ENCODE data around the gene SIGLEC14. TPM values are rescaled to one million over a fixed set of nuclear protein-coding genes. Genes with fewer than 3 reads are reported as not detected.
"Not testable (repeated sequence)": the region's sequence is repeated elsewhere in the genome, so short reads cannot be mapped to it uniquely, and the experiment has no call there.

SIGLEC14 gene
- polyA plus RNA-seq, 3 donors from 2014 or later = 0.12 to 1.9 (median 0.99) TPM

DNA sequence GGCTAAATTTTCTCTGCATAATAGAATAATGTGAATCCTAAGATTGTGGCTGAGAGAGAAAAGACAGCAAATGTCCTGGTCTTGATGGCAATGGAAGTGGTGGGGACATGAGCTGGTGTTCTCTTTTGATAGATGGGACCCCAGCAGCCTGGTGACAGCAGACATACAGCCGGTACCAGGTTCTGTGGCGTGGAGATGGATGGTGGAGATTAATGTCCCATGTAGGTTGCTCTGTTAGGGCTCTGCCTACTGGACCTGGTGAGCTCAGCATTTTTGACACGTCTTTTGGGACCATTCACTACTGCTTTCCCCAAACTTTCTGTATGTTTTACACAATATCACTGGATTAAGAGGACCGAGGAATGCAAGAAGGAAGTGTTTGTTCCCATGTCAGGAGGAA, 8.2 kb upstream of the SIGLEC14 start:
- DNase-seq = no peak
- H3K27ac Mint-ChIP-seq = no peak overlapping the region
- H3K4me1 Mint-ChIP-seq = peaks cover 5 to 6% of the 10 kb centered on the region in 2 donors
- H3K36me3 Mint-ChIP-seq = peaks cover 0 to 6% (median 0%) of the 10 kb centered on the region in 3 donors
- peaks cover 0 to 4% (median 2%) of the 10 kb centered on the region in 3 donors for H3K27me3 Mint-ChIP-seq (ENCODE audit: low read depth in 3 of 3)
- H3K9me3 Mint-ChIP-seq = no peaks in the 10 kb centered on the region
- no peak overlapping the region for H3K4me3 Mint-ChIP-seq

DNA sequence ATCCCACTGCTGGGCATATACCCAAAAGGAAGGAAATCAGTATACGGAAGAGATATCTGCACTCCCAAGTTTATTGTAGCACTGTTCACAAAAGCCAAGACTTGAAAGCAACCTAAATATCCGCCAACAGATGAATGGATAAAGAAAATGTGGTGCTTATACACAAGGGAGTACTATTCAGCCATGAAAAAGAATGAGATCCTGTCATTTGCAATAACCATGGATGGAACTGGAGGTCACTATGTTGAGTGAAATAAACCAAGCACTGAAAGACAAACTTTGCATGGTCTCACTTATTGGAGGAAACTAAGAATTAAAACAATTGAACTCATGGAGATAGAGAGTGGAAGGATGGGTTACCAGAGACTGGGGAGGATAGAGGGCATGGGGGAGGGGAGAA, 6.5 kb upstream of the SIGLEC14 start:
- peaks cover 0 to 6% (median 0%) of the 10 kb centered on the region in 3 donors for H3K36me3 Mint-ChIP-seq
- H3K4me1 Mint-ChIP-seq = peaks cover 5 to 6% of the 10 kb centered on the region in 2 donors
- peaks cover 0 to 7% (median 4%) of the 10 kb centered on the region in 3 donors for H3K27me3 Mint-ChIP-seq (ENCODE audit: low read depth in 3 of 3)

DNA sequence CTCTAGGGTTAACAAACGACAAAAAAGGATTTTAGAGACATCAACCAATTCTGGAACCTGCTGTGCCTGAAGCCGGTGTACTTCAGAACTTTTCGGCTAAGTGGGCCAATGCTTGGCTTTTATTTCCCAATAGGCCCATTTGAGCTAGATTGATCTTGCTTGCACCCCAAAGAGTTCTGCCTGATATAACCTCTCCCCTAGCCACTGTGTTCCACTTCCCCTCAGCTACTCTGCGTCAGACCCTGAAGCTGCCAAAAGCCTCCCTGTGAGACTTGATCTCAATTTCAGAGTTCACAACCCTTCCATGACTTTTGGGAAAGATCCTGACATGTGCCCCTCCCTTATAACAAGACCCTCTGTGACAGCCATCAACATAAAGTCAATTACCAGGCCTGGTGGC, 5.6 kb upstream of the SIGLEC14 start:
- no peaks in the 10 kb centered on the region for H3K9me3 Mint-ChIP-seq
- peaks cover 5 to 6% of the 10 kb centered on the region in 2 donors for H3K4me1 Mint-ChIP-seq
- H3K4me3 Mint-ChIP-seq = no peak overlapping the region
- no peak overlapping the region for H3K27ac Mint-ChIP-seq
- peaks cover 0 to 6% (median 0%) of the 10 kb centered on the region in 3 donors for H3K36me3 Mint-ChIP-seq
- peaks cover 0 to 7% (median 4%) of the 10 kb centered on the region in 3 donors for H3K27me3 Mint-ChIP-seq (ENCODE audit: low read depth in 3 of 3)
- DNase-seq = no peak

More for the DNA sequence above, 6.5 kb upstream of the SIGLEC14 start:
- H3K9me3 Mint-ChIP-seq = no peaks in the 10 kb centered on the region
- H3K4me3 Mint-ChIP-seq = no peak overlapping the region
- H3K27ac Mint-ChIP-seq = no peak overlapping the region
- no peak for DNase-seq

DNA sequence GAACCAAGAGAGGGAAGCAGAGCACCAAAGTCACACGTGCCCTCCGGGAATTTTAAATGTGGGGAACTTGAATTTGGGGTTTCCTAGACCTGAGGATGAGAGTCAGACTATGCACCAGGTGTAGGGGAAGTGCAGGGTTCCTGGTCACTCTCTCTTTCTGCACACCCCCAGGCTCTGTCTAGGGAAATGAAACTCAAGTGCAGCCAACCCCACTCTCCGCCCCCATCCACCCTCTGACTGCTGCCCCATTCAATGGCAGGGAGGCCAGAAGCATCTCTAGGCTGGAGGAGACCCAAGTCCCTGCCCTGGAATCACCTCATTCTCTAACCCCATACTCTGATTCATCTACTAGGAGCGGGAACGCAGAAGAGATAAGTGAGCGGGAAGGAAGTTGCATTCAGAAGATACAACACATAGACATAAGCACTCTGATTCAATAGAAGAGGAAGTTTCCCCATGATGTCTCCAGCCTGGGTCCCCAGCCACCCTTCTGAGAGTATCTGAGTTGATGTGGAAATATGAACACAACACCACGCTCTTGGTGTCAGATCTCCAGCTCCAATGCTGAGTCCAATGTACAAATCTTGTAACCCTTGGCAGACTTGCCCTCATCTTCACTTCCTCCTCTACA, 4.7 kb upstream of the SIGLEC14 start:
- H3K4me1 Mint-ChIP-seq = no peaks in the 10 kb centered on the region
- H3K9me3 Mint-ChIP-seq = no peaks in the 10 kb centered on the region
- no peak for DNase-seq
- no peak overlapping the region for H3K27ac Mint-ChIP-seq
- peaks cover 0 to 6% (median 4%) of the 10 kb centered on the region in 3 donors for H3K27me3 Mint-ChIP-seq (ENCODE audit: low read depth in 3 of 3)
- peaks cover 0 to 6% (median 0%) of the 10 kb centered on the region in 3 donors for H3K36me3 Mint-ChIP-seq
- H3K4me3 Mint-ChIP-seq = no peak overlapping the region

DNA sequence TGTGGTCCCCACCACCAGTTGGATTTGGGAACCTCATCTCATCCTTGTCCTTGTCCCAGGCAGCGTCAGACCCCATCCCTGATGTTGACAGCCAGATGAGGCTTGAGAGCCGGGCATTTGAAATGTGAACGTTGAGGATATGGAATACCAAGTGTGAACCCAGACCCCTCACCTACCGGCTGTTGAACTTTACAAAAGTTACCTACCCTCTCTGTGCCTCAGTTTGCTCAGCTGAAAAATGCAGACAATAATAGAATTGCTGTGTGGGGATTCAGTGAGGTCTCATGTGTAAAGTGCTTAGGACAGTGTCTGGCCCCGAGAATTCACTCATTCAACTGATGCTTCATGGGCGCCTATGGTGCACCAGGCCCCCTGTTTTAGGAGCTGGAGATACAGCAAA, 693 bp upstream of the SIGLEC14 start:
- Mint-ChIP-seq H3K36me3 (no peaks in the 10 kb centered on the region), H3K4me1 (no peaks in the 10 kb centered on the region), H3K27ac (no peak overlapping the region), H3K27me3 (ENCODE audit: low read depth in 3 of 3) (peaks cover 1 to 10% (median 8%) of the 10 kb centered on the region in 3 donors), H3K9me3 (no peaks in the 10 kb centered on the region), H3K4me3 (no peak overlapping the region)
- no peak for DNase-seq

DNA sequence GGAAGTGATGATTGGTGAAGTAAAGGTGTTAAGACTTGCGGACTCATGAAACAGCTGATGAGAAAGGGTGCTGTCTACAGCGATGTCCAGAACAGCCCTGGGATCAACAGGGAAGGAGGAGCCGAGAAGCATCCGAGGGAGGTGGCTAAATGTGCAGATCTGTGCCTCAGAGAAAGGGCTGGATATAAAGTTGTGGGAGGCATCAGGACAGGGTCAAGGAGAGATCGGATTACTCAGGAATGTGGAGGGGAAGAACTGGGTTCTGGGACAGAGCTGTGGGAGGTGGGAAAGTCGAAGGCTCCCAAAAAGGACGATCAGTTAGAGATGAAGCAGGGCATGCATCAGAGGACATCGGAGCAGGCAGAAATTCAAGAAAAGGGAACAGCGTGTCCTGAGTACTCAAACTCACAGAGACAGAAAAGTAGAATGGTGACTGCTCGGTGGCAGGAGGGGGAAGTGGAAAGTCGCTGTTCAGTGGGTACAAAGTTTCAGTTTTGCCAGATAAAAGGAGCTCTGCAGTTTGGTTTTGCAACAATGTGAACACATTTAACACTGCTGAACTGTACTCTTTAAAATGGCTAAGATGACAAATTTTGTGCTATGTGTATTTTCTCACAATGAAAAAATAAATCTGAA, 1.9 kb downstream of the SIGLEC14 start:
- peaks cover 1 to 12% (median 9%) of the 10 kb centered on the region in 3 donors for H3K27me3 Mint-ChIP-seq (ENCODE audit: low read depth in 3 of 3)
- no peak for DNase-seq
- no peaks in the 10 kb centered on the region for H3K36me3 Mint-ChIP-seq
- H3K4me3 Mint-ChIP-seq = peak overlapping the region in 1 of 5 donors; percentile 15
- no peaks in the 10 kb centered on the region for H3K9me3 Mint-ChIP-seq
- no peaks in the 10 kb centered on the region for H3K4me1 Mint-ChIP-seq
- no peak overlapping the region for H3K27ac Mint-ChIP-seq

DNA sequence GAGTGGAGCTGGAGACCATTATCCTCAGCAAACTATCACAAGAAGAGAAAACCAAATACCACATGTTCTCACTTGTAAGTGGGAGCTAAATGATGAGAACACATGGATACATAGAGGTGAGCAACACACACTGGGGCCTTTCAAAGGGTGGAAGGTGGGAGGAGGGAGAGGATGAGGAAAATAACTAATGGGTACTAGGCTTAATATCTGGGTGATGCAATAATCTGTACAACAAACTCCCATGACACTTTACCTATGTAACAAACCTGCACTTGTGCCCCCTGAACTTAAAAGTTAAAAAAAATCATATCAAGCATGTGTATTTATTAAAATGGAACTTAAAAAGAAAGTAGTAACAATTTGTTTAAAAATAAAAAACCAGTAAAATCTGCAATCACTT, 5.0 kb downstream of the SIGLEC14 start:
- H3K4me1 Mint-ChIP-seq = peaks cover 0 to under 1% of the 10 kb centered on the region in 2 donors
- H3K9me3 Mint-ChIP-seq = peaks cover 0 to 9% (median 0%) of the 10 kb centered on the region in 6 donors
- H3K27me3 Mint-ChIP-seq (ENCODE audit: low read depth in 3 of 3) = peaks cover 1 to 21% (median 7%) of the 10 kb centered on the region in 3 donors
- no peaks in the 10 kb centered on the region for H3K36me3 Mint-ChIP-seq
- no peak overlapping the region for H3K4me3 Mint-ChIP-seq
- DNase-seq = no peak
- no peak overlapping the region for H3K27ac Mint-ChIP-seq

DNA sequence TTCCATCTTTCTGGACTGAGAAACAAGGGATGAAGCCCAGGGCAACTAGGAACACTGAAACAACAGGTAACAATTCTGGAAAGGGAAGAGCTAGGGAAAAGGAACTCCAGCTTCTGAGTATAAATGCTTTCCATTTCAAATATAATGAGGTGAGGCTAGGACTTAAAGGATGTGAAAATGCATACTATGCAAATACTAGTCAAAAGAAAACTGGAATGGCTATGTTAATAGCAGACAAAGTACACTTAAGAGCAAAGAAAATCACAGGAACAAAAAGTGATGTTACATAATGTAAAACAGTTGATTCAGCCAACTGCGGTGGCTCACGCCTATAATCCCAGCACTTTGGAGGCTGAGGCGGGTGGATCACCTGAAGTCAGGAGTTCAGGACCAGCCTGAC, 6.2 kb downstream of the SIGLEC14 start:
- Mint-ChIP-seq H3K36me3 (no peaks in the 10 kb centered on the region), H3K4me3 (no peak overlapping the region), H3K9me3 (peaks cover 0 to 9% (median 0%) of the 10 kb centered on the region in 6 donors), H3K27ac (no peak overlapping the region), H3K4me1 (peaks cover 0 to 2% of the 10 kb centered on the region in 2 donors), H3K27me3 (ENCODE audit: low read depth in 3 of 3) (peaks cover 1 to 21% (median 7%) of the 10 kb centered on the region in 3 donors)
- no peak for DNase-seq

DNA sequence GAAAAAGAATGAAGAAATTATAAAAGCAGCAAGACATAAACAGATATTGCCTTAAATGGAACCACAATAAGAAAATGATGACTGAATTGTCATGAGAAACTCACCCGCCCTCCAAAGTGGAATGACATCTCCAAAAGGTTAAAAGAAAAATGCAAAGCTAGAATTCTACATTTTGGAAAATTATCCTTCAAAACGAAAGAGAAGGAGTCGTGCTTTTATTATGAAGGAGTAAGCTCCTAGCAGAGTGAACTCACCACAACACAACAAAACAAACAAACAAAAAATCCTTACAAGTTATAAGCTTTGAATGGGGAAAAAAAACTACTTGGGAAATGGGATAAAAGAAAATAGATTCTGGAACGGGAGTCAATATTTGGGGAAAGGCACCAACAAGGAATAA, 6.7 kb downstream of the SIGLEC14 start:
- peaks cover 0 to 9% (median 0%) of the 10 kb centered on the region in 6 donors for H3K9me3 Mint-ChIP-seq
- no peak overlapping the region for H3K27ac Mint-ChIP-seq
- no peak for DNase-seq
- no peaks in the 10 kb centered on the region for H3K36me3 Mint-ChIP-seq
- H3K4me1 Mint-ChIP-seq = peaks cover 0 to 3% of the 10 kb centered on the region in 2 donors
- peaks cover 1 to 21% (median 7%) of the 10 kb centered on the region in 3 donors for H3K27me3 Mint-ChIP-seq (ENCODE audit: low read depth in 3 of 3)
- no peak overlapping the region for H3K4me3 Mint-ChIP-seq

DNA sequence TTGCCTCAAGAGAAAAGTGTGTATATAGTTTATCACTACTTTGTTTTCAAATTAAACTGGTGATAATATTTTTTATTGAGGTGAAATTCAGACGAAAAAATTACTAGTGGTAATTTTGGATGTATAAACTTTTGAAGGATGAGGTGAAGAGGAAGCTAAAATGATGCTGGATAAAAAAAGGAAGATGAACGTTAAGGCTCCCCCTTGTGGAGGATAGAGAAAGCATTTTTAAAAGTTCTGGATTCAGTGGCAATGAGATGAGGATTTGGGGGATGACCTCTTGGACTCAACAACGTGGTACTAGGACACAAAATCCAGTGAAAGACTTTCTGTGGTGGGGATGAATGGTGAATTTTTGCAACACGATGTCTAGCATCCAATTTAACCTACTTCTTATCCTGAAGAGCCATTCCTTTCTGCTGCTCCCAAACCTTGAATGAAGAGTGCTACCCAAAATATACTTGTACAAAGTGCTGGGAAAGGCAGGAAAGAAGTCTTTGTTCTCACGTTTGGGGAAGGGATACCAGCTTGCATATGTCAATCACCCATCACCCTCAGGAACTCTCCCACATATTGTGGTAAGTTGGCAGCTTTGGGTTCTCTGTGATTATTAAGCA, 9.2 kb downstream of the SIGLEC14 start:
- Mint-ChIP-seq H3K4me1 (peaks cover 0 to 6% of the 10 kb centered on the region in 2 donors), H3K36me3 (no peaks in the 10 kb centered on the region), H3K9me3 (peaks cover 0 to 9% (median 0%) of the 10 kb centered on the region in 6 donors), H3K4me3 (no peak overlapping the region), H3K27ac (no peak overlapping the region), H3K27me3 (ENCODE audit: low read depth in 3 of 3) (peaks cover 0 to 16% (median 10%) of the 10 kb centered on the region in 3 donors)
- DNase-seq = peak in 1 of 3 donors; percentile 3

DNA sequence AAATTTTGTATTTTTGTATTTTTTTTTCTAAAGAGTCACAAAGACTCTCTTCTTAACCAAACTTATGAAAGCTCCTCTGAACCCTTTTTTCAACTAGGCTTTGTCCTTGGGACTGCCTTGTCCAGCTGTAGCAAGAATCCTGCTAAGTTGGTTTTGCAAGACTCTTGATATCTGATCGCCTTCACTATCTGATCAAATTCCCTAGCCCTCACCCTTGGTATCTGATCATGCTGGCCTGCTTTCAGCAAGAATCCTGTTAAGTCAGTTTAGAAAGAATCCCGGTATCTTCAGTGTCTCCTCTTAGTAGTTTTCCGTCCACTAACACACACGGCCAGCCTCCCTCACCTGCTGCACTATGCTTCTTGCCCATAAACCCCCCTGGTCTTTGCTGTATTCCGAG, 14.5 kb downstream of the SIGLEC14 start:
- Mint-ChIP-seq H3K9me3 (peaks cover 0 to 5% (median 0%) of the 10 kb centered on the region in 6 donors), H3K27me3 (ENCODE audit: low read depth in 3 of 3) (peaks cover 0 to 13% (median 12%) of the 10 kb centered on the region in 3 donors), H3K4me1 (peaks cover 0 to 8% of the 10 kb centered on the region in 2 donors), H3K4me3 (no peak overlapping the region), H3K36me3 (no peaks in the 10 kb centered on the region), H3K27ac (no peak overlapping the region)
- DNase-seq = no peak

DNA sequence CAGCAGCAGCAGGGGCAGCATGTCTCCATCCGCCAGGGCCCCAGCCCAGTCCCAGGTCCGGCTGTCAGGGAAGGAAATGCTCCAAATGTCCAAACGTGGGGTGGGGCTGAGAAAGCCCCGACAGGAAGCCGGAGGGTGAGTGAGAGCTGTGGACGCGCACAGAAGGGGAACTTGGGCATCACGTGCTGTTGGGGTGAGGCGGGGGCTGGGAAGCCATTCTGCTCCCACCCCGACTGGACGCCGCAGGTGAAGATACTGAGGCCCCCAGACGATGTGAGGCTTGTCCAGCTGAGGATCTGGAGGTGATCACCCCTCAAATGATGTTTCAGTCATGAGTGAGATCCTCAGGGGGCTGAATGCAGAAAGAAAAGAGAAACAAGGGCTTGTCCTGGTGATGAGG, 16.3 kb downstream of the SIGLEC14 start, which contains the start of gene SIGLEC5:
Gene SIGLEC5 (minus strand): TSS at position 87 of the 400 bp plus-strand sequence. CDS start 66 bp downstream, at position 21.
- Mint-ChIP-seq H3K27me3 (ENCODE audit: low read depth in 3 of 3) (peaks cover 2 to 15% (median 12%) of the 10 kb centered on the region in 3 donors), H3K27ac (peak within 1 kb of the TSS in 1 of 6 donors; percentile 50), H3K4me3 (peak within 1 kb of the TSS in 1 of 5 donors; percentile 42)
- DNase-seq, H3K4me1 Mint-ChIP-seq, H3K9me3 Mint-ChIP-seq, H3K36me3 Mint-ChIP-seq: not testable (repeated sequence)

DNA sequence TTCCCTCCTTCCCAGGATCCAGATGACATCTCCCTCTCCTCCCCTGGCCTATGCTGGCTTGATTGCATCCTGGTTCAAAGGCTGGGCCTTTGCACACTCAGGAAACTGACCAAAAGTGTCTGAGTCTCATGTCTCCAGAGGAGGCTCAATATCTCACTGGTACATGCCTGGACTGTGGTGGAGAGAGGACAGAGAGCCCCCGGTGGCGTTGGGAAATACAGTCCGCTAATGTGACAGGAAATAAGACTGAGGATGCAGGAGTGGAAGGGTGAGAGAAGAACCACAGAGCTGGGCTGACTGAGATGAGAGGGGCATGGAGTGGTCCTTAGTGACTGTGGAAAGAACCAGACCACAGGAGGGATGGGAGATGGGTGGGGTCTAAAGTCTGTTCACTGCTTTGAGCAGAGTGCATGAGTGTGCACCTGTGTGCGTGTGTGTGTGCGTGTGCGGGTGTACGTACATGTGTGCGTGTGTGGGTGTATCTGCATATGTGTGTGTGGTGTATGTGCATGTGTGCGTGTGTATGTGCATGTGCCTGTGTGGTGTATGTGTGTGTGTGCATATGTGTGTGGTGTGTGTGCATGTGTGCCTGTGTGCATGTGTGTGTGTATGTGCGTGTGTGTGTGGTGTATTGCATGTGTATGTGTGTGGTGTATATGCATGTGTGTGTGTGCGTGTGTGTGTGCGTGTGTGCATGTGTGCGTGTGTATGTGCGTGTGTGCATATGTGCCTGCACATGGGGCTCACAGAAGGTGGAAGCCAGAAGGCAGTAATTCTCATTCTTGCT, 18.3 kb downstream of the SIGLEC14 start:
- H3K27me3 Mint-ChIP-seq (ENCODE audit: low read depth in 3 of 3) = peaks cover 2 to 15% (median 10%) of the 10 kb centered on the region in 3 donors
- H3K9me3 Mint-ChIP-seq = peaks cover 0 to 1% (median 0%) of the 10 kb centered on the region in 6 donors
- no peaks in the 10 kb centered on the region for H3K36me3 Mint-ChIP-seq
- peaks cover 0 to 2% of the 10 kb centered on the region in 2 donors for H3K4me1 Mint-ChIP-seq
- DNase-seq = no peak
- no peak overlapping the region for H3K27ac Mint-ChIP-seq
- H3K4me3 Mint-ChIP-seq = no peak overlapping the region

Measured in immature natural killer cell (primary cell).